IPS DF 4.7 (cell line): ENCODE measurements around the gene SLC51B.
"Not testable (repeated sequence)": the region's sequence is repeated elsewhere in the genome, so short reads cannot be mapped to it uniquely, and the experiment has no call there.

Source experiments
- DNase-seq: peaks from one replicate; pipeline ENCODE4 v3.0.0-alpha.2; 2013; ENCODE audit warnings: low spot score; ENCODE audit errors: extremely low read depth

The SLC51B gene

GRCh38 chr15:65083262-65083701 is 38.1 kb downstream of the SLC51B start:
- no peak for DNase-seq

GRCh38 chr15:65084500-65085206 is 39.5 kb downstream of the SLC51B start:
- no peak for DNase-seq

GRCh38 chr15:65085207-65085753 is 40.1 kb downstream of the SLC51B start:
- DNase-seq = no peak

- no peak for DNase-seq
These were observed 40.9 kb downstream of the SLC51B start for GRCh38 chr15:65085990-65086679.

- no peak for DNase-seq
These were observed 41.5 kb downstream of the SLC51B start for GRCh38 chr15:65086680-65087111.

- DNase-seq = no peak
These were observed 42.2 kb downstream of the SLC51B start for GRCh38 chr15:65087411-65087810.

- no peak for DNase-seq
These were observed 42.9 kb downstream of the SLC51B start for GRCh38 chr15:65087873-65088642.

GRCh38 chr15:65088643-65089021 is 43.4 kb downstream of the SLC51B start:
- no peak for DNase-seq

GRCh38 chr15:65089206-65089824 is 44.1 kb downstream of the SLC51B start:
- no peak for DNase-seq

GRCh38 chr15:65091946-65092770 is 47.0 kb downstream of the SLC51B start:
- no peak for DNase-seq

- DNase-seq = no peak
These were observed 48.0 kb downstream of the SLC51B start for GRCh38 chr15:65092911-65093792.

GRCh38 chr15:65093793-65094170 is 48.6 kb downstream of the SLC51B start:
- not testable (repeated sequence) for DNase-seq

GRCh38 chr15:65094294-65094995 is 49.3 kb downstream of the SLC51B start:
- no peak for DNase-seq

GRCh38 chr15:65095011-65095746 is 50.0 kb downstream of the SLC51B start:
- DNase-seq = no peak

- no peak for DNase-seq
These were observed 50.5 kb downstream of the SLC51B start for GRCh38 chr15:65095747-65096104.

- DNase-seq = no peak
These were observed 51.5 kb downstream of the SLC51B start for GRCh38 chr15:65096481-65097385.

GRCh38 chr15:65097651-65098263 is 52.6 kb downstream of the SLC51B start:
- DNase-seq = no peak
